GM12878 (cell line): Measurements from ENCODE around the gene PPRC1. TPM values are rescaled to one million over a fixed set of nuclear protein-coding genes. Genes with fewer than 3 reads are reported as not detected.

ENCODE experiments used
- E2F4 ChIP-seq: IDR thresholded peaks from 2 replicates; pipeline ENCODE4 v1.6.1; 2012; ENCODE audit warnings: low read depth, low read length, improper control_type of control experiment
- E4F1 ChIP-seq: fragments of 450-650 bp; IDR thresholded peaks from 2 replicates; pipeline ENCODE4 v1.6.1; 2018; ENCODE audit warnings: borderline replicate concordance, mild to moderate bottlenecking; ENCODE audit not compliant: partially characterized antibody
- EED ChIP-seq: sonication (generic); IDR thresholded peaks from 2 replicates; pipeline ENCODE4 v1.6.1; 2016; ENCODE audit warnings: antibody characterized with exemption, low read depth
- ELK1 ChIP-seq: IDR thresholded peaks from 2 replicates; pipeline ENCODE4 v1.6.1; 2012; ENCODE audit warnings: low read depth, low read length, improper control_type of control experiment
- ESRRA ChIP-seq: IDR thresholded peaks from 2 replicates; pipeline ENCODE4 v1.6.1; 2012; ENCODE audit warnings: mild to moderate bottlenecking, low read length, improper control_type of control experiment
- ETV6 ChIP-seq, 2 experiments: fragments of 450-650 bp in 1 of 2; IDR thresholded peaks in 1 of 2; conservative IDR thresholded peaks in 1 of 2; 2 replicates each; pipeline ENCODE4 v1.6.1; 2014; ENCODE audit warnings: antibody characterized with exemption in 1 of 2, borderline replicate concordance in 1 of 2, low read depth in 1 of 2, mild to moderate bottlenecking in 1 of 2, moderate library complexity in 1 of 2
- HSF1 ChIP-seq: fragments of 150-350 bp; IDR thresholded peaks from 2 replicates; pipeline ENCODE4 v1.6.1; 2014; ENCODE audit warnings: mild to moderate bottlenecking, low read depth, low read length
- IKZF1 ChIP-seq: fragments of 450-650 bp; conservative IDR thresholded peaks from 2 replicates; pipeline ENCODE4 v1.6.1; 2017; ENCODE audit warnings: antibody characterized with exemption, mild to moderate bottlenecking
- MXI1 ChIP-seq: fragments of 150-350 bp; IDR thresholded peaks from 2 replicates; pipeline ENCODE4 v1.6.1; 2011; ENCODE audit warnings: low read depth, mild to moderate bottlenecking, inconsistent platforms, low read length, improper control_type of control experiment
- NR2F1 ChIP-seq: fragments of 450-650 bp; conservative IDR thresholded peaks from 2 replicates; pipeline ENCODE4 v1.6.1; 2017; ENCODE audit warnings: mild to moderate bottlenecking
- POLR2AphosphoS2 ChIP-seq: IDR thresholded peaks from 2 replicates; pipeline ENCODE4 v1.6.1; 2011; ENCODE audit warnings: low read depth, mild to moderate bottlenecking, low read length, improper control_type of control experiment, moderate library complexity
- RUNX3 ChIP-seq: IDR thresholded peaks from 2 replicates; pipeline ENCODE4 v1.6.1; 2012; ENCODE audit warnings: low read length, inconsistent platforms
- SIX5 ChIP-seq: IDR thresholded peaks from 2 replicates; pipeline ENCODE4 v1.6.1; 2011; ENCODE audit warnings: mild to moderate bottlenecking, low read depth, low read length, moderate library complexity; ENCODE audit not compliant: severe bottlenecking
- SMC3 ChIP-seq: IDR thresholded peaks from 2 replicates; pipeline ENCODE4 v1.6.1; 2011; ENCODE audit warnings: low read length, improper control_type of control experiment, borderline replicate concordance
- STAT1 ChIP-seq: fragments of 450-650 bp; conservative IDR thresholded peaks from 2 replicates; pipeline ENCODE4 v1.6.1; 2014; ENCODE audit warnings: antibody characterized with exemption, mild to moderate bottlenecking
- TBL1XR1 ChIP-seq: IDR thresholded peaks from 2 replicates; pipeline ENCODE4 v1.6.1; 2012; ENCODE audit warnings: low read depth, low read length, improper control_type of control experiment
- YY1 ChIP-seq: IDR thresholded peaks from 2 replicates; pipeline ENCODE4 v1.6.1; 2011; ENCODE audit warnings: low read depth, mild to moderate bottlenecking, low read length
- ZBTB33 ChIP-seq: fragments of 450-650 bp; IDR thresholded peaks from 2 replicates; pipeline ENCODE4 v1.6.1; 2017; ENCODE audit warnings: mild to moderate bottlenecking
- ZNF207 ChIP-seq: fragments of 450-650 bp; IDR thresholded peaks from 2 replicates; pipeline ENCODE4 v1.6.1; 2014; ENCODE audit warnings: antibody characterized with exemption, mild to moderate bottlenecking, borderline replicate concordance
- ZNF217 ChIP-seq: fragments of 450-650 bp; IDR thresholded peaks from 2 replicates; pipeline ENCODE4 v1.6.1; 2017; ENCODE audit warnings: antibody characterized with exemption, mild to moderate bottlenecking
- ZNF622 ChIP-seq: fragments of 450-650 bp; IDR thresholded peaks from 2 replicates; pipeline ENCODE4 v1.6.1; 2017; ENCODE audit warnings: mild to moderate bottlenecking, inconsistent platforms
- ZZZ3 ChIP-seq: IDR thresholded peaks from 2 replicates; pipeline ENCODE4 v1.6.1; 2011; ENCODE audit warnings: low read depth; ENCODE audit not compliant: control insufficient read depth, insufficient read length
- polyA plus RNA-seq, 11 experiments: library from polyadenylated mRNA; depleted of rRNA in 4 of 11; unstranded in 6 of 11; stranded (reverse) in 5 of 11; fragments of >200 nt; fragmentation: Nextera tagmentation in 4 of 11; fragmentation: Illumina TruSeq in 1 of 11; extraction: Ambion mirVana in 4 of 11; extraction: Trizol in 1 of 11; gene quantifications; 1 replicate in 1 of 11; 2 replicates in 10 of 11; pipeline versions ENCODE4 v1.2.1 to v1.2.3, GENCODE V29; 2011 to 2016; ENCODE audit warnings: inconsistent platforms in 2 of 11, missing spikeins in 2 of 11, low read depth in 1 of 11
- total RNA-seq, 4 experiments: library from RNA; depleted of rRNA in 3 of 4; stranded (reverse); fragments of >200 nt in 3 of 4; fragmentation: Illumina TruSeq in 1 of 4; extraction: Trizol in 1 of 4; gene quantifications; 2 replicates each; pipeline versions ENCODE4 v1.2.1 to v1.2.3, GENCODE V29; 2013 to 2021

The PPRC1 gene
- total and polyA plus RNA-seq, 10 of the 15 experiments (the other 5 are each of a cell fraction or from before 2014, with no cell fraction given): 13.1 to 69.8 (median 32.4) TPM

GRCh38 chr10:102132563-102133372, at the start of gene PPRC1 (continued):
- TF ChIP-seq ELK1 (peak; percentile 56; the same call in 1 of the 2 replicates), POLR2AphosphoS2 (peak; percentile 59; the same call in 1 of the 2 replicates), YY1 (peak; percentile 98), EED (no peak), E4F1 (peak; percentile 91), ETV6 (conservative IDR thresholded peaks at IDR 0.05 in 1 of 2, IDR thresholded peaks at IDR 0.05 in 1 of 2; ENCODE audit: borderline replicate concordance in 1 of 2, low read depth in 1 of 2) (no peak), MXI1 (peak; percentile 95), E2F4 (no peak), HSF1 (no peak), ZBTB33 (no peak), ZNF217 (no peak), TBL1XR1 (peak; percentile 18; the same call in 1 of the 2 replicates), ZNF622 (no peak), ZNF207 (peak; percentile 83; the same call in 1 of the 2 replicates), NR2F1 (no peak), IKZF1 (peak; percentile 100), ZZZ3 (no peak), SIX5 (peak; percentile 99), ESRRA (peak; percentile 88; the same call in 1 of the 2 replicates), RUNX3 (peak; percentile 69), STAT1 (0 out of 2 replicates have a peak, but pooled peaks have one; percentile 55), SMC3 (peak; percentile 27; the same call in 1 of the 2 replicates)
